ENCODE data around the gene CEP57. TPM values are rescaled to one million over a fixed set of nuclear protein-coding genes. Genes with fewer than 3 reads are reported as not detected.

The CEP57 gene
- total RNA-seq, 1 experiment from 2014 or later, result 38.1 TPM

- Histone ChIP-seq H3K4me3 (ENCODE audit: low read length) (no peak overlapping the region), H2AFZ (ENCODE audit: low read length) (no peak overlapping the region), H3K79me2 (ENCODE audit: low read length) (no peaks in the 10 kb centered on the region), H3K9me2 (replicated peaks; ENCODE audit: low read length) (no peaks in the 10 kb centered on the region), H4K20me1 (ENCODE audit: low read length) (no peaks in the 10 kb centered on the region), H3K27ac (ENCODE audit: low read length) (peak overlapping the region; percentile 74), H3K36me3 (ENCODE audit: low read depth, low read length) (peaks cover 50% of the 10 kb centered on the region), H3K4me1 (ENCODE audit: insufficient read depth, low read length) (peaks cover 40% of the 10 kb centered on the region), H3F3A (ENCODE audit: low read length, unreplicated experiment) (peaks cover 14% of the 10 kb centered on the region), H3K9me3 (ENCODE audit: low read length) (no peaks in the 10 kb centered on the region), H3K9ac (ENCODE audit: low read length) (peak overlapping the region; percentile 24; the same call in 1 of the 2 replicates), H3K4me2 (ENCODE audit: low read length) (peak overlapping the region; percentile 29), H3K27me3 (ENCODE audit: low read length) (no peaks in the 10 kb centered on the region)
- ChIA-PET CTCF (interaction anchor here (1.1 kb wide), 1 partner anchor 17 kb away, joined by 8 read pairs; no protein-coding TSS in a partner anchor), POLR2A (ENCODE audit: unreplicated experiment) (no interaction called here)
- no peak for TF ChIP-seq EZH2phosphoT487 (IDR thresholded peaks at IDR 0.05; ENCODE audit: borderline replicate concordance, low read length)
- no peak for TF ChIP-seq EZH2 (IDR thresholded peaks at IDR 0.05; ENCODE audit: low read length, unreplicated experiment)
- no peak for TF ChIP-seq CTCF (conservative IDR thresholded peaks at IDR 0.05; ENCODE audit: low read depth, low read length)
- BruUV-seq (replicated peaks), result no TSS peak
- ATAC-seq, result peak; percentile 82
- intact Hi-C loops (cut with micrococcal nuclease), result loop anchor here (5.0 to 10.0 kb wide), 2 partner anchors 372 to 680 kb away; no protein-coding TSS in a partner anchor
- peak; percentile 84 for DNase-seq
Observed at GRCh38 chr11:95832763-95833162, 42.5 kb downstream of the CEP57 start.

- no peak overlapping the region for H2AFZ ChIP-seq (ENCODE audit: low read length)
- no peak for TF ChIP-seq EZH2 (IDR thresholded peaks at IDR 0.05; ENCODE audit: low read length, unreplicated experiment)
- no peak for TF ChIP-seq CTCF (conservative IDR thresholded peaks at IDR 0.05; ENCODE audit: low read depth, low read length)
- BruUV-seq (replicated peaks), result no TSS peak
- CTCF ChIA-PET, result interaction anchor here (1.1 kb wide), 1 partner anchor 16 kb away, joined by 8 read pairs; no protein-coding TSS in a partner anchor
- no peaks in the 10 kb centered on the region for H3K9me2 ChIP-seq (replicated peaks; ENCODE audit: low read length)
- intact Hi-C loops (cut with micrococcal nuclease), result loop anchor here (5.0 to 10.0 kb wide), 2 partner anchors 371 to 681 kb away; no protein-coding TSS in a partner anchor
- H3K4me1 ChIP-seq (ENCODE audit: insufficient read depth, low read length), result peaks cover 40% of the 10 kb centered on the region
- no peaks in the 10 kb centered on the region for H3K79me2 ChIP-seq (ENCODE audit: low read length)
- DNase-seq (no peak), ATAC-seq (peak; percentile 9)
- peak overlapping the region; percentile 29 for H3K4me2 ChIP-seq (ENCODE audit: low read length)
- POLR2A ChIA-PET (ENCODE audit: unreplicated experiment), result no interaction called here
- no peaks in the 10 kb centered on the region for H4K20me1 ChIP-seq (ENCODE audit: low read length)
- peaks cover 56% of the 10 kb centered on the region for H3K36me3 ChIP-seq (ENCODE audit: low read depth, low read length)
- peak overlapping the region; percentile 74 for H3K27ac ChIP-seq (ENCODE audit: low read length)
- no peaks in the 10 kb centered on the region for H3K9me3 ChIP-seq (ENCODE audit: low read length)
- no peak overlapping the region for H3K4me3 ChIP-seq (ENCODE audit: low read length)
- no peak overlapping the region for H3K9ac ChIP-seq (ENCODE audit: low read length)
- H3F3A ChIP-seq (ENCODE audit: low read length, unreplicated experiment), result peaks cover 14% of the 10 kb centered on the region
- H3K27me3 ChIP-seq (ENCODE audit: low read length), result no peaks in the 10 kb centered on the region
Observed at GRCh38 chr11:95833378-95833777, 43.1 kb downstream of the CEP57 start.

- Histone ChIP-seq H4K20me1 (ENCODE audit: low read length) (no peaks in the 10 kb centered on the region), H3K27me3 (ENCODE audit: low read length) (no peaks in the 10 kb centered on the region), H3K9me2 (replicated peaks; ENCODE audit: low read length) (no peaks in the 10 kb centered on the region), H3K36me3 (ENCODE audit: low read depth, low read length) (peaks cover 56% of the 10 kb centered on the region), H3K4me1 (ENCODE audit: insufficient read depth, low read length) (peaks cover 40% of the 10 kb centered on the region), H3K9ac (ENCODE audit: low read length) (no peak overlapping the region), H3K27ac (ENCODE audit: low read length) (no peak overlapping the region), H3F3A (ENCODE audit: low read length, unreplicated experiment) (peaks cover 14% of the 10 kb centered on the region), H3K4me3 (ENCODE audit: low read length) (no peak overlapping the region), H2AFZ (ENCODE audit: low read length) (no peak overlapping the region), H3K79me2 (ENCODE audit: low read length) (no peaks in the 10 kb centered on the region), H3K9me3 (ENCODE audit: low read length) (no peaks in the 10 kb centered on the region), H3K4me2 (ENCODE audit: low read length) (no peak overlapping the region)
- intact Hi-C loops (cut with micrococcal nuclease), result loop anchor here (5.0 to 10.0 kb wide), 2 partner anchors 312 to 369 kb away; no protein-coding TSS in a partner anchor
- no peak for TF ChIP-seq EZH2 (IDR thresholded peaks at IDR 0.05; ENCODE audit: low read length, unreplicated experiment)
- TF ChIP-seq EZH2phosphoT487 (IDR thresholded peaks at IDR 0.05; ENCODE audit: borderline replicate concordance, low read length), result no peak
- TF ChIP-seq CTCF (conservative IDR thresholded peaks at IDR 0.05; ENCODE audit: low read depth, low read length), result no peak
- DNase-seq (no peak), ATAC-seq (no peak)
- ChIA-PET CTCF (interaction anchor here (0.5 to 1.7 kb wide), 8 partner anchors 14 to 727 kb away, joined by 3 to 19 read pairs (median 4); partner anchors contain the start of genes CCDC82, JRKL and MAML2), POLR2A (ENCODE audit: unreplicated experiment) (interaction anchor here (0.7 kb wide), 1 partner anchor 372 kb away, joined by 4 read pairs; no protein-coding TSS in a partner anchor)
- BruUV-seq (replicated peaks), result no TSS peak
Observed at GRCh38 chr11:95835351-95835750, 45.1 kb downstream of the CEP57 start.
